Activated CD4-positive, alpha-beta T cell treated with anti-CD3 and anti-CD28 coated beads, Interleukin-2, amount 50 U/mL, for 48 hours (primary cell): ENCODE results near the gene CAAP1.
"Not testable (repeated sequence)": the region's sequence is repeated elsewhere in the genome, so short reads cannot be mapped to it uniquely, and the experiment has no call there.

Experiments
- DNase-seq, 2 experiments: peaks; one replicate each; pipeline ENCODE4 v3.0.0-alpha.2; 2020

CAAP1 gene

DNA sequence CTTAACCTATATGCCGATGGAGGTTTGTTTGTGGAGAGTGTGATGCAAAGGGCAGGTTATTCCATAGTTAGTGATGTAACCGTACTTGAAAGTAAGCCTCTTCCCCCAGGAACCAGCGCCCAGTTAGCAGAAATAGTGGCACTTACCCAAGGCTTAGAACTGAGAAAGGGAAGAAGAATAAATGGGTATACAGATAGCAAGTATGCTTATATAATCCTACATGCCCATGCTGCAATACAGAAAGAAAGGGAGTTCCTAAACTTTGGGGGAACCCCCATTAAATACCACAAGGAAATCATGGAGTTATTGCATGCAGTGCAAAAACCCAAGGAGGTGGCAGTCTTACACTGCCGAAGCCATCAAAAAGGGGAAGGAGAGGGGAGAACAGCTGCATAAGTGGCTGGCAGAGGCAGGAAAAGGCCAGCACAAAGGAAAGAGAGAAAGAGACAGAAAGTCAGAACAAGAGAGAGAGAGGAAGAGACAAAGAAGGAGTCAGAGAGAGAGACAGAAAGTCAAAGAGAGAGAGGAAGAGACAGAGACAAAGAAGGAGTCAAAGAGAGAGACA is 64.1 kb downstream of the CAAP1 start:
- DNase-seq: not testable (repeated sequence)

DNA sequence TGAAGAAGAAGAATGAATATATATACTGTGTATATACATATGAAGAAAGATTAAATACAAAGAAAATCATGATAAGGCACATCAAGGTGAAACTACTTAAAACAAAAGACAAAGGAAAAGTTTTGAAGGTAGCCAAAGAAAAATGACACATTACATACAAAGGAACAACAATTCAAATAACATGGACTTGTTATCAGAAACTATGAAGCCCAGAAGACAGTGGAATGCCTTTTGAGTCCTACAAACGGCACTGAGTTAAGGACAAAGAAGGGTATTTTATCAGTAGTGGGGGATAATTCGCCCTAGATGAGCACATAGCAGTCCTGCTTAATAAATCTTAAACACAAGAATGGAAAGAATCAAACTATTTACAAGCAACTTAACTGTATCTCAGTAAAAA is 77.8 kb downstream of the CAAP1 start:
- no peak for DNase-seq

DNA sequence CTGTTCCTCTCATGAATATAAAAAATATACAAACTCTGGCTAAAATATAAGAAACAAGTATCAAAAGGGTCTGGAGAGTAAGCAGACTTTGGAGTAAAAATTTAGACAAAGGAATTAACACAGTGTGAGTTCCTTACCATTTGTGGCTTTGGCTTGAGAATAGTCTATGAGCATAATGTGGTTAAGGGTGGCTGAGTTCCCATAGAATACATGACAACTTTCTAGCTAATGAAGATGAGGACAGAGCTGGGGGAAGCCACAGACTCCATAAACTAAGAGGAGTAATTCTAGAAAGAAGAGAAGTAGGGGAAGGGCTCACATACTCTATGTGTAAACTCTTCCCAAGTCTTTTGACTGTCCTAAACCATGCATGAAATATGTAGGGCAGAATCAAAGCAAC is 79.4 kb downstream of the CAAP1 start:
- DNase-seq: no peak

DNA sequence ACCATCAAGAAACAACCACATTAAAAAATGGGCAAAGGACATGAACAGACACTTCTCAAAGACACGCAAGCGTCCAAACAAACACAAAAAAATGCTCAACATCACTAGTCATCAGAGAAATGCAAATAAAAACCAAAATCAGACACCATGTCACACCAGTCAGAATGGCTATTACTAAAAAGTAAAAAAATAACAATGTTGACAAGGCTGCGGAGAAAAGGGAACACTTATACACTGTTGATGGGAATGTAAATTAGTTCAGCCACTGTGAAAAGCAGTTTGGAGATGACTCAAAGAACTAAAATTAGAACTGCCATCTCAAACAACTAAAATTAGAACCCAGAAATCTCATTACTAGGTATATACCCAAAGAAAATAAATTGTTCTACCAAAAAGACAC is 80.4 kb downstream of the CAAP1 start:
- no peak for DNase-seq

DNA sequence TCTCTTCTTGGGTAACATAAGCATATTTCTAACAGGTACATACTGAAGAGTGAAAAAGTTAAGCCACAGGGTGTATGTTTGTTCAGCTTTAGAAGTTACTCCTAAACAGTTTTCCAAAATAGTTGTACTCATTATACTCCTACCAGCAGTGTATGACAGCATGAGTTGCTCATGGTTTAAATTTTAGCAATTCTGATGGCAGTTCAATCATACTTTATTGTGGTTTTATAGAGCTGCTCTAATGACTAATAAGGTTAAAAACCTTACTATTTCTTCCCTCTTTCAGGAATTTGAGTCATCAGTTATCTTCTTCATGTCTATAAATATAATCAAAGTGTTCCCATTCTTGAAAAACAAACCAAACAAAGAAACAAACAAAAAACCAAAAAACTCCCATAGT is 81.5 kb downstream of the CAAP1 start:
- DNase-seq: no peak

DNA sequence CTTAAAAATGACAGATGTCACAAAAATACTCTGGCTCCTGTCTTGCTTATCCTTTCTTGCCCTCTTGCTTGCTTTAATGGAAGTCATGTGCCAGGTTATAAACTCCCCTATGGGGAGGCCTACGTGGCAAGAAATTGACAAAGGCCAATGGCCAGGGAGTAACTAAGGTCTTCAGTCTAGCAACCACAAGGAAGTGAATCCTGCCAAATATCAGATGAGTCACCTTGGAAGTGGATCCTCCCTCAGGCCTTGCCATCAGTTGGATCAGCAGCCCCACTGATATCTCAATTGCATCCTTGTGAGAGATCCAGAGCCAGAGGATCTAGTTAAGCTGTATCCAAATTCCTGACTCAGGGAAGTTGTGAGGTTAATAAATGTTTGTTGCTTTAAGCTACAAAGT is 82.8 kb downstream of the CAAP1 start:
- no peak for DNase-seq

DNA sequence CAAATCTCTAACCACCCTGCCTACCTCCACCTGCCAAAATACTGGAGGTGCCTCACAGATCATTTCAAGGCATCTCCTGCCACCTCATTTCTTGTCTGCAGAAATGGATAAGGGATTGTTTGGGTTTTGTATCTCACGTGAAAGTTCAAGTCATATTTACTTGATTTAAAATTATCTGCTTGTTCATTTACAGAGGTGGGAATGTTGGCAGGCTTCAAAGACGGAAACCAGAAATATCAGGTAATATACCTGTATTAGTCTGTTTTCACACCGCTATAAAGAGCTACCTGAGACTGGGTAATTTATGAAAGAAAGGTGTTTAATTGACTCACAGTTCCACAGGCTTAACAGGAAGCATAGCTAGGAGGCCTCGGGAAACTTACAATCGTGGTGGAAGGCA is 85.4 kb downstream of the CAAP1 start:
- DNase-seq: no peak

DNA sequence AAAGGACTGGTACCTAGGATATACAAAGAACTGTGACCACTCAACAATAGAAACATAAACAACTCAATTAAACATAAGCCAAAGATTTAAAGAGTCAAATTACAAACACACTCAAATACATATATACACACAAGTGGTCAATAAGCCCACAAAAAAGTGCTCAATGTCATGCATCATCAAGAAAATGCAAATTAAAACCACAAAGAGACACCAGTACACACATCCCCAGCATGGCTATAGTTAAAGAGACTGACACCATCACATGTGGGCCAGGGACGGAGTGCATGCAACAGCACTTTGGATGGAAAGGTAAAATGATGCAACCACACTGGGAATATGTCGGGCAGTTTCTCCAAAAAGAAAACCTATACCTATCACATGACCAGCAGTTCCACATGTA is 89.7 kb downstream of the CAAP1 start:
- DNase-seq: no peak

DNA sequence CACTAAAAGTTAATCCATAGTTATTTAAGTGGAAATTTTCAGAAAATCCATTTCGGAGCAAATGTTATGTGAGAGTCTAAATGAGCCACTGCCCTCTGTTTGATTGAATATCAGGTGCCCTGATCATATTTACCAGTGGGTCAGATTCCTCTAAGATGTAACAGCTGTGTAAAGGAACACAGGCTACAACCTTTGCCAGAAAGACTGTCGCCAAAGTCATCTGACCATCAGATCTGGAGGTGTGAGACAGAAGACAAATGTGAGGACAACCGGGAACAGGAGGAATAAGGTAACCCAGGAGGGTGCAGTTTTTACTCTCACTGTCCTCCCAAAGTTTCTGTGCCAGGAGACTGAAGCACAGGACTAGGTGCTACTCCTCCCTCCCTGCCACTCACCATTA is 90.8 kb downstream of the CAAP1 start:
- no peak for DNase-seq

DNA sequence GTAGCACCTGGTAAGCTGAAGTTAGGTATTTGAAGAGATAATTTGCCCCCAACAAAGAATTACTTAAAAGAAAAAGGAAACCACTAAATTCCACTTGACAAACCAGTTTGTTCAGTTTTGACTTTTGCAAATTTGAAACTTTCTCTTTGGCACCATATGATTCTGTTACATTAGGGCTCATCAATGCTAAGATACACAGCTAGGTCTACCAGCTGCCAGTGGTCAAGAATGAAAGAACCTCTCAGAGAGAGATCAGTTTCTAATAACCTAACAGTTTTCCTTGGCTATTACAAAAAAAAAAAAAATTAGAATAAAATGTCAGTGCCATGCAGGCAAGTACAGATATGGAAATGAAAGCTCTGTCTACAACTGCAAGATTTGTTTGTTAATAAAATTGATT is 92.3 kb downstream of the CAAP1 start:
- DNase-seq: no peak

DNA sequence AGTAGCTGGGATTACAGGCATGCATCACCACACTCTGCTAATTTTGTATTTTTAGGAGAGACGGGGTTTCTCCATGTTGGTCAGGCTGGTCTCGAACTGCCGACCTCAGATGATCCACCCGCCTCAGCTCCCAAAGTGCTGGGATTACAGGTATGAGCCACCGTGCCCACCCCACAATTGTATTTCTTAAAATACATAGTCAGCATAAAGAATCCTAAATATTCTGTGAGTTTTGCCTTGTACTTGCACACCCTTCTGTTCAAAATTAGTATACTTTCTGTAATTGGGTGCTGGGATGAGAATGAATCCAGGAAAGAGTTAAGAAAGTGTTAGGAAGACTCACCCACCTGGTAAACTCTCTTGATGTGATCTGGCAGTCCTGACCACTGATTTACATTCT is 101.3 kb downstream of the CAAP1 start:
- DNase-seq: no peak
